ENCODE results near the gene VASP. TPM values are rescaled to one million over a fixed set of nuclear protein-coding genes. Genes with fewer than 3 reads are reported as not detected.

Gene VASP
- total and polyA plus RNA-seq, 2 of the 13 experiments (the other 11 are each of a cell fraction or from before 2014, with no cell fraction given), result 41.8 to 67.1 TPM

DNA sequence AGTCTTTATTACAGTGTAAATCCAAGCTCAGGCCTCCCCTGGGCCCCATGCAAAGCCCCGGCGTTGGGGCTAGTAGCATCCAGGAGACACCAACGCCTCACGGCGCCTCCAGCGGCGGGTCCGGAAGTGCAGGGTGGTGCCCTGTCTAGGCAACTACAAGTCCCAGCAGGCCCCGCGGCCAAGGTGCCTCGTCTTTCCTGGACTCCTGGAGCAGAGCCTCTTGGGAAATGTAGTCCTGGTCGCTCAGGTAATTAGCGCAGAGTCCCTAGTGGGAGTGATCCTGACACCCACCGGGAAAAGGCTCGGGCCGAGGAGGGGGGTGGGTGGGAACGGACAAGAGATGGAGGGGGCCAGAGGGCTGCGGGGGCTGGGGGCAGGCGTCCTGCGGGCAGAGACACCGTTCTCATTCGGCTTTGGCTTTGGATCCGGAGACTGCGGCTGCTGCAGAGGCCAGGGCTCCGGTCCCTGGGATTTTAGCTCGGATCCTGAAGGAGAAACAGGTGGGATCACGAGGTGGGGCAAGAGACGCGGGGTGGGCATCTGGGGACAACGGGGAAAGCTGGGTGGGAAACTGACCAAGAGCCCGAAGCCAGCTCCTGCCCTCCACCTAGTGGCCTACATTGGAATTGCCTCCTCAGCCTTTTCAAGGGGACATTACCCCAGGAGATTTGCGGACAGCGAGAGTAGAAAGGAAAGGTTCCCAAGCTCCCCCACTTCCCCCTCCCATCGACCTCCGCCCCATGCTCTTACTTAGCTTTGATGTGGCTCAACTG, 21.8 kb upstream of the VASP start (continued):
- TF ChIP-seq, protein P1, sequence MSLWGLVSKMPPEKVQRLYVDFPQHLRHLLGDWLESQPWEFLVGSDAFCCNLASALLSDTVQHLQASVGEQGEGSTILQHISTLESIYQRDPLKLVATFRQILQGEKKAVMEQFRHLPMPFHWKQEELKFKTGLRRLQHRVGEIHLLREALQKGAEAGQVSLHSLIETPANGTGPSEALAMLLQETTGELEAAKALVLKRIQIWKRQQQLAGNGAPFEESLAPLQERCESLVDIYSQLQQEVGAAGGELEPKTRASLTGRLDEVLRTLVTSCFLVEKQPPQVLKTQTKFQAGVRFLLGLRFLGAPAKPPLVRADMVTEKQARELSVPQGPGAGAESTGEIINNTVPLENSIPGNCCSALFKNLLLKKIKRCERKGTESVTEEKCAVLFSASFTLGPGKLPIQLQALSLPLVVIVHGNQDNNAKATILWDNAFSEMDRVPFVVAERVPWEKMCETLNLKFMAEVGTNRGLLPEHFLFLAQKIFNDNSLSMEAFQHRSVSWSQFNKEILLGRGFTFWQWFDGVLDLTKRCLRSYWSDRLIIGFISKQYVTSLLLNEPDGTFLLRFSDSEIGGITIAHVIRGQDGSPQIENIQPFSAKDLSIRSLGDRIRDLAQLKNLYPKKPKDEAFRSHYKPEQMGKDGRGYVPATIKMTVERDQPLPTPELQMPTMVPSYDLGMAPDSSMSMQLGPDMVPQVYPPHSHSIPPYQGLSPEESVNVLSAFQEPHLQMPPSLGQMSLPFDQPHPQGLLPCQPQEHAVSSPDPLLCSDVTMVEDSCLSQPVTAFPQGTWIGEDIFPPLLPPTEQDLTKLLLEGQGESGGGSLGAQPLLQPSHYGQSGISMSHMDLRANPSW (CRISPR knock-in tag; IDR thresholded peaks at IDR 0.05; ENCODE audit: borderline replicate concordance), result 0 out of 2 replicates have a peak, but pooled peaks have one; percentile 86
- 0 out of 2 replicates have a peak, but pooled peaks have one; percentile 33 for TF ChIP-seq KLF11 (CRISPR knock-in tag; IDR thresholded peaks at IDR 0.05)
- no peak for TF ChIP-seq ZNF569 (CRISPR knock-in tag; IDR thresholded peaks at IDR 0.05; ENCODE audit: borderline replicate concordance)
- TF ChIP-seq EEA1 (CRISPR knock-in tag; IDR thresholded peaks at IDR 0.05; ENCODE audit: borderline replicate concordance), result no peak
- no peak for TF ChIP-seq ZFP36L1 (CRISPR knock-in tag; IDR thresholded peaks at IDR 0.05)
- no peak for TF ChIP-seq THAP9 (CRISPR knock-in tag; IDR thresholded peaks at IDR 0.05; ENCODE audit: borderline replicate concordance)
- TF ChIP-seq, protein P2, sequence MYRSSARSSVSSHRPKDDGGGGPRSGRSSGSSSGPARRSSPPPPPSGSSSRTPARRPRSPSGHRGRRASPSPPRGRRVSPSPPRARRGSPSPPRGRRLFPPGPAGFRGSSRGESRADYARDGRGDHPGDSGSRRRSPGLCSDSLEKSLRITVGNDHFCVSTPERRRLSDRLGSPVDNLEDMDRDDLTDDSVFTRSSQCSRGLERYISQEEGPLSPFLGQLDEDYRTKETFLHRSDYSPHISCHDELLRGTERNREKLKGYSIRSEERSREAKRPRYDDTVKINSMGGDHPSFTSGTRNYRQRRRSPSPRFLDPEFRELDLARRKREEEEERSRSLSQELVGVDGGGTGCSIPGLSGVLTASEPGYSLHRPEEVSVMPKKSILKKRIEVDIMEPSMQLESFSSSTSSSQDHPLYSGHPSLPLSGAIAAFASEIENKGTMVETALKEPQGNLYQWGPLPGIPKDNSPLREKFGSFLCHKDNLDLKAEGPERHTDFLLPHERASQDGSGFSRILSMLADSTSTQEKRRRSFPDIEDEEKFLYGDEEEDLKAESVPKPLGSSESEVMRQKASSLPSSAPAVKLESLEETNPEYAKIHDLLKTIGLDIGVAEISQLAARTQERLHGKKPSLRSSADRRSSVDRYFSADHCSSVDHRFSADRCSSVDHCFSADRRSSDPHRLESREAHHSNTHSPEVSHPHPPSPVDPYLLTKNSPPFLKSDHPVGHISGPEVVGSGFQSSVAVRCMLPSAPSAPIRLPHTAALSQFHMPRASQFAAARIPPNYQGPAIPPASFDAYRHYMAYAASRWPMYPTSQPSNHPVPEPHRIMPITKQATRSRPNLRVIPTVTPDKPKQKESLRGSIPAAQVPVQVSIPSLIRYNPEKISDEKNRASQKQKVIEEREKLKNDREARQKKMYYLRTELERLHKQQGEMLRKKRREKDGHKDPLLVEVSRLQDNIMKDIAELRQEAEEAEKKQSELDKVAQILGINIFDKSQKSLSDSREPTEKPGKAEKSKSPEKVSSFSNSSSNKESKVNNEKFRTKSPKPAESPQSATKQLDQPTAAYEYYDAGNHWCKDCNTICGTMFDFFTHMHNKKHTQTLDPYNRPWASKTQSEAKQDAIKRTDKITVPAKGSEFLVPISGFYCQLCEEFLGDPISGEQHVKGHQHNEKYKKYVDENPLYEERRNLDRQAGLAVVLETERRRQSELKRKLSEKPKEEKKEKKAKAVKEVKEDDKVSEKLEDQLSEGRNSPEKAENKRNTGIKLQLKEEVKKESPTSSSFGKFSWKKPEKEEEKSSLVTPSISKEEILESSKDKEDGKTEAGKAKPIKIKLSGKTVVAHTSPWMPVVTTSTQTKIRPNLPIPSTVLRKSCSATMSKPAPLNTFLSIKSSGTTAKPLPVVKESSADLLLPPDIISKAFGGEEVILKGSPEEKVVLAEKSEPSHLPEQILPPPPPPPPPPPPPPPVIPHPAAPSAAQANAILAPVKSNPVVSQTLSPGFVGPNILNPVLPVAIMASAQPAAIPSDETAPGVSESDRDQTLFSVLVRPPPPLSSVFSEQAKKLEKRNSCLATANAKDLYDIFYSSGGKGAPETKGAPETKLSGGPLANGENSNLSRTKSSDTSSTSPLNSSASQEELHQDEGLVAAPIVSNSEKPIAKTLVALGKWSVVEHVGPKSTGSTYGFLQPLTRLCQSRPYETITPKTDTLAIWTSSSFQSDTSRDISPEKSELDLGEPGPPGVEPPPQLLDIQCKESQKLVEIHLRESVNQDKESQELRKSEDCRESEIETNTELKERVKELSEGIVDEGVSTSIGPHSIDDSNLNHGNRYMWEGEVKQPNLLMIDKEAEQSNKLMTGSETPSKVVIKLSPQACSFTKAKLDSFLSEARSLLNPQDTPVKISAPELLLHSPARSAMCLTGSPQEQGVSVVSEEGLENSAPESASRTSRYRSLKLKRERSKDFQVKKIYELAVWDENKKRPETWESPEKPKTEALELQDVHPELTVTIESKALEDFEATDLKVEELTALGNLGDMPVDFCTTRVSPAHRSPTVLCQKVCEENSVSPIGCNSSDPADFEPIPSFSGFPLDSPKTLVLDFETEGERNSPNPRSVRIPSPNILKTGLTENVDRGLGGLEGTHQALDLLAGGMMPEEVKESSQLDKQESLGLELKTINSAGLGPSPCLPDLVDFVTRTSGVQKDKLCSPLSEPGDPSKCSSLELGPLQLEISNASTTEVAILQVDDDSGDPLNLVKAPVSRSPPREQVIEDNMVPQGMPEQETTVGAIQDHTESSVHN (CRISPR knock-in tag; IDR thresholded peaks at IDR 0.05), result no peak
- TF ChIP-seq ZBTB2 (CRISPR knock-in tag; IDR thresholded peaks at IDR 0.05; ENCODE audit: low read depth), result no peak
- TF ChIP-seq TRIM24 (CRISPR knock-in tag; IDR thresholded peaks at IDR 0.05), result no peak
- no peak; the same call in 1 of the 2 replicates for TF ChIP-seq ZNF788 (CRISPR knock-in tag; IDR thresholded peaks at IDR 0.05; ENCODE audit: borderline replicate concordance)
- TF ChIP-seq GATA4 (IDR thresholded peaks at IDR 0.05; ENCODE audit: borderline replicate concordance, low read depth), result 0 out of 2 replicates have a peak, but pooled peaks have one; percentile 23
- no peak for TF ChIP-seq TAF1 (CRISPR knock-in tag; IDR thresholded peaks at IDR 0.05)
